Articular chondrocyte of knee joint (primary cell): ENCODE measurements around the gene CCL7. TPM values are rescaled to one million over a fixed set of nuclear protein-coding genes. Genes with fewer than 3 reads are reported as not detected.

Experiments used
- total RNA-seq: library from RNA; depleted of rRNA; stranded (reverse); fragments of >200 nt; gene quantifications from 2 replicates; pipeline ENCODE4 v1.2.3, GENCODE V29; 2012

The CCL7 gene
- 3.9 and 6.0 TPM in 2 replicates for total RNA-seq

DNA sequence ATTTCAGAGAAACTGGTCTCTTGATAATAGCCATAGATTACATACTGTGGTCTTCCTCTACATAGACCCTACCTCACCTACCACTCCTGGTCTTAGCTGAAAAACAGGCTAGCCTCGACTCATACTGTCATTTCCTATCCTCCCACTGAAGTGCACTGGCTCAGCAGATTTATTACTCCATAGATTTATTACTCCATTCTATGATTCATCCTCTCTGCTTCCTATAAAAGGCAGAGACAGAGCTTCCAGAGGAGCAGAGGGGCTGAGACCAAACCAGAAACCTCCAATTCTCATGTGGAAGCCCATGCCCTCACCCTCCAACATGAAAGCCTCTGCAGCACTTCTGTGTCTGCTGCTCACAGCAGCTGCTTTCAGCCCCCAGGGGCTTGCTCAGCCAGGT lies at the start of gene CCL7:
TSS of gene CCL7 (plus strand) at position 253 of the 400 bp plus-strand sequence. CDS start at position 323, 70 bp downstream.

DNA sequence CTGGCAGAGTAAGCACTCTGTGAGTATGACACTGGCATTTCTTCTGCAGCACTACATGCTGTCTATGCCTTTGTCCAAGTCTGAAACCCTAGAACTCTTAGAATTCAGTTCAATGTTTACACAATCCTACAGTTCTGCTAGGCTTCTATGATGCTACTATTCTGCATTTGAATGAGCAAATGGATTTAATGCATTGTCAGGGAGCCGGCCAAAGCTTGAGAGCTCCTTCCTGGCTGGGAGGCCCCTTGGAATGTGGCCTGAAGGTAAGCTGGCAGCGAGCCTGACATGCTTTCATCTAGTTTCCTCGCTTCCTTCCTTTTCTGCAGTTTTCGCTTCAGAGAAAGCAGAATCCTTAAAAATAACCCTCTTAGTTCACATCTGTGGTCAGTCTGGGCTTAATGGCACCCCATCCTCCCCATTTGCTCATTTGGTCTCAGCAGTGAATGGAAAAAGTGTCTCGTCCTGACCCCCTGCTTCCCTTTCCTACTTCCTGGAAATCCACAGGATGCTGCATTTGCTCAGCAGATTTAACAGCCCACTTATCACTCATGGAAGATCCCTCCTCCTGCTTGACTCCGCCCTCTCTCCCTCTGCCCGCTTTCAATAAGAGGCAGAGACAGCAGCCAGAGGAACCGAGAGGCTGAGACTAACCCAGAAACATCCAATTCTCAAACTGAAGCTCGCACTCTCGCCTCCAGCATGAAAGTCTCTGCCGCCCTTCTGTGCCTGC lies 15.2 kb upstream of the CCL7 start, which contains the start of gene CCL2:
TSS of gene CCL2 (plus strand) at position 635 of the 730 bp plus-strand sequence. CDS start at position 700, 65 bp downstream.

DNA sequence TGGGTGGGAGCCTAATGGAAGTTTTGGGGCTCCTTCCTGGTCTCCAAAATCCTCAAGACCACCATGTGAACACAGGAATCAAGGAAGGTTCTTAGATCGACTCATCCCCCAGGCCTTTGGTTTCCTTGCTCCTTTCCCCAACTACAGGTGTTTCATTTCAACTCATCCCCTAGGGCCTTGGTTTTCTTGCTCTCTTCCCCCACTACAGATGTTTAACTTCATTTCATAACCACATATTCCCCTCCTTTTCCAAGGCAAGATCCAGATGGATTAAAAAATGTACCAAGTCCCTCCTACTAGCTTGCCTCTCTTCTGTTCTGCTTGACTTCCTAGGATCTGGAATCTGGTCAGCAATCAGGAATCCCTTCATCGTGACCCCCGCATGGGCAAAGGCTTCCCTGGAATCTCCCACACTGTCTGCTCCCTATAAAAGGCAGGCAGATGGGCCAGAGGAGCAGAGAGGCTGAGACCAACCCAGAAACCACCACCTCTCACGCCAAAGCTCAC lies 15.3 kb downstream of the CCL7 start, which contains the start of gene CCL11:
TSS of gene CCL11 (plus strand) at position 457 of the 507 bp plus-strand sequence. CDS start 67 bp downstream, outside the sequence.

DNA sequence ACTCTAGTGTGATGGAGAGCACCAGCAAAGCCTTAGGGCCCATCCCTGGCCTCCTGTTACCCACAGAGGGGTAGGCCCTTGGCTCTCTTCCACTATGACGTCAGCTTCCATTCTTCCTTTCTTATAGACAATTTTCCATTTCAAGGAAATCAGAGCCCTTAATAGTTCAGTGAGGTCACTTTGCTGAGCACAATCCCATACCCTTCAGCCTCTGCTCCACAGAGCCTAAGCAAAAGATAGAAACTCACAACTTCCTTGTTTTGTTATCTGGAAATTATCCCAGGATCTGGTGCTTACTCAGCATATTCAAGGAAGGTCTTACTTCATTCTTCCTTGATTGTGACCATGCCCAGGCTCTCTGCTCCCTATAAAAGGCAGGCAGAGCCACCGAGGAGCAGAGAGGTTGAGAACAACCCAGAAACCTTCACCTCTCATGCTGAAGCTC lies 49.0 kb downstream of the CCL7 start, which contains the start of gene CCL8:
TSS of gene CCL8 (plus strand) at position 397 of the 445 bp plus-strand sequence. CDS start 67 bp downstream, outside the sequence.

Other genes with a start within 250 kb of the CCL7 start
- 151 and 185 TPM in 2 replicates for gene CCL2, start 14.9 kb upstream of the CCL7 start, total RNA-seq
- gene CCL11, start 15.5 kb downstream of the CCL7 start, total RNA-seq, result not detected in 2 replicates
- gene CCL8, start 49.2 kb downstream of the CCL7 start, total RNA-seq, result 0.97 and 1.2 TPM in 2 replicates
- gene CCL13, start 86.3 kb downstream of the CCL7 start, total RNA-seq, result 0.32 TPM in 1 of 2 replicates, not detected in the other
- not detected in 2 replicates for gene CCL1, start 93.0 kb downstream of the CCL7 start, total RNA-seq